IPS-18a (cell line): ENCODE results near the gene S100A13.
"Not testable (repeated sequence)": the region's sequence is repeated elsewhere in the genome, so short reads cannot be mapped to it uniquely, and the experiment has no call there.

Experiments used
- H3K27ac ChIP-seq: one replicate; pipeline ENCODE4 v1.5.1; 2013; ENCODE audit warnings: low read length
- H3K27me3 ChIP-seq: one replicate; pipeline ENCODE4 v1.6.1; 2013; ENCODE audit warnings: mild to moderate bottlenecking, low read length; ENCODE audit not compliant: control insufficient read depth, insufficient read depth
- H3K36me3 ChIP-seq: one replicate; pipeline ENCODE4 v1.6.1; 2013; ENCODE audit warnings: low read depth, low read length; ENCODE audit not compliant: control insufficient read depth
- H3K4me1 ChIP-seq: one replicate; pipeline ENCODE4 v1.6.1; 2013; ENCODE audit warnings: low read depth, low read length; ENCODE audit not compliant: control insufficient read depth
- H3K4me3 ChIP-seq: one replicate; pipeline ENCODE4 v1.5.1; 2013; ENCODE audit warnings: low read length
- H3K9ac ChIP-seq: one replicate; pipeline ENCODE4 v1.6.1; 2013; ENCODE audit warnings: mild to moderate bottlenecking, low read length, moderate library complexity
- H3K9me3 ChIP-seq: one replicate; pipeline ENCODE4 v1.6.1; 2013; ENCODE audit warnings: low read depth, low read length; ENCODE audit not compliant: control insufficient read depth

S100A13 gene

DNA sequence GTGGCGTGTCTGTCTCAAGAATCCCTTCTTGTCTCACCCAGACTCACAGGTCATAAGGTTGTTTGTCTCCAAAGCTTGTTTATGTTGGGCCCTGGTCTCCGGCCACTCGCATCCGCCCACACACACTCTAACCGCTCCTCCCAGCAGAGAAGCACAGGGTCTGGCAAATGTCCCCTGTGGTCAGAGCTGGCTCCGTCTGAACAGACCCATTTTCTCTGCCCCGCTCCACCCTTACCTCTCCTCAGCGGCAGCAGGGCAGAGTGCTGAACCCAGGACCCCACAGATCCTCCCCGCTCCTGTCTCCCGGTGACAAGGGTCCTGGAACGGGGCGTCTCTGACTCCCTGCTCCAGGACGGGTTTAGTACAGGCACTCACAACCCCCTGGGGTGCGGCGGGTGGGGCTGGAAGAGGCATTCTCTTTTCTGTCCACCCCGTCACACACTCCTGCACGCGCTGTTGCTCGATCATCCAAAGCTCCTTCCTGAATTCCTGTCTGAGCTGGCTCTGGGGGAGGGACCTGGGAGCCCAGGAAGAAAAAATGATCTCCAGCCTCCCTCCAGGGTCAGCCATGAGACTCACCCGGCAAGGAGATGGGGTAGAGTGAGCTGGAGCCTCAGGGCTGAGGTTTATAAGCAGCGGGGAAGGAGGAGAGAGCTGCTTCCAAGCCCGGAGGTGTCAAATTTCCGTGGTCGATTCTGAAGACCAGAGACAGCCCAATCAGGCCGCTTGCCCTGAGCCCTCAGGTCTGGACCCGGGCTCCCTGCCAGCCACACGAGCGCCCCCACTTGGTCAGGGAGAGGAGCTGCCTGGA is at the start of gene S100A13:
TSS of gene S100A13 (minus strand) at position 602 of the 811 bp plus-strand sequence. CDS start 1,033 bp downstream, outside the sequence.
- Histone ChIP-seq H3K4me1 (peaks cover 19% of the 10 kb centered on the region), H3K27me3 (no peaks in the 10 kb centered on the region), H3K9me3 (no peaks in the 10 kb centered on the region), H3K27ac (peak within 1 kb of the TSS; percentile 8), H3K9ac (peak within 1 kb of the TSS; percentile 30), H3K36me3 (peaks cover 9% of the 10 kb centered on the region), H3K4me3 (peak within 1 kb of the TSS; percentile 65)

DNA sequence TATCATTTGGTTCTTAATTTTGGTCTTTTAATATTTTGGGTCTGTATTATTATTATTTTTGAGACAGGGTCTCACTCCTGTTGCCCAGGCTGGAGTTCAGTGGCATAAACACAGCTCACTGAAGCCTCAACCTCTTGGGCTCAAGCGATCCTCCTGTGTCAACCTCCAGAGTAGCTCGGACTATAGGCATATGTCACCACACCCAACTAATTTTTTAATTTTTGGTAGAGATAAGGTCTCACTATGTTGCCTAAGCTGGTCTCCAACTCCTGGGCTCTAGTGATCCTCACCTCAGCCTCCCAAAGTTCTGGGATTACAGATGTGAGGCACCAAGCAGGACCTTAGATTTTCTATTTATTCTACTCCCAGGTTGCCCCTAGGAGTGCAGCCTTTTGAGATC is 46.2 kb upstream of the S100A13 start:
- no peak overlapping the region for H3K9ac ChIP-seq
- no peak overlapping the region for H3K4me3 ChIP-seq
- no peaks in the 10 kb centered on the region for H3K9me3 ChIP-seq
- H3K27ac ChIP-seq: no peak overlapping the region
- H3K27me3 ChIP-seq: peaks cover 8% of the 10 kb centered on the region
- peaks cover 6% of the 10 kb centered on the region for H3K4me1 ChIP-seq
- H3K36me3 ChIP-seq: peaks cover 14% of the 10 kb centered on the region

DNA sequence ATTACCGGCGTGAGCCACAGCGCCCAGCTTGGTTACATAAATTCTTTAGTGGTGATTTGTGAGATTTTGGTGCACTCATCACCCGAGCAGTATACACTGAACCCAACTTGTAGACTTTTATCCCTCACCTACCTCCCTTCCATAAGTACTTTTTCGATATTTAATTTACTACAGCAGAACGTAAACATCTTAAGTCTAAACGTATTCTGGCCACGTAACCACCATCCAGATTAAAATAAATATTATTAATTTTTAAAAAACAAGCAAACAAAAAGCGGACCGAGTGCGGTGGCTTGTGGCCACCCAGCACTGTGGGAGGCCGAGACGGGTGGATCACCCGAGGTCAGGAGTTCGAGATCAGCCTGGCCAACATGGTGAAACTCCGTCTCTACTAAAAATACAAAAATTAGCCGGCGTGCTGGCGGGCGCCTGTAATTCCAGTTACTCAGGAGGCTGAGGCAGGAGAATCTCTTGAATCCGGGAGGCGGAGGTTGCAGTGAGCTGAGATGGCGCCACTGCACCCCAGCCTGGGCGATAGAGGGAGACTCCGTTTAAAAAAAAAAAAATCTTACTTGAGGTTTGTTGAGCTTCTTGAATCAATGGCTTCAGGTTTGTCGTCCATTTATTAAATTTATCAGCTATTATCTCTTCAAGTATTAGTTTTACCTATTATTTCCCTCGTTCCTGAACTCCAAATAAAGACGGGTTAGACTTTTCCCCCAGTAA is 44.5 kb upstream of the S100A13 start:
- not testable (repeated sequence) for H3K9me3 ChIP-seq, H3K27me3 ChIP-seq, H3K4me1 ChIP-seq
- Histone ChIP-seq H3K36me3 (peaks cover 31% of the 10 kb centered on the region), H3K9ac (peak overlapping the region; percentile 75), H3K27ac (peak overlapping the region; percentile 6), H3K4me3 (peak overlapping the region; percentile 59)

DNA sequence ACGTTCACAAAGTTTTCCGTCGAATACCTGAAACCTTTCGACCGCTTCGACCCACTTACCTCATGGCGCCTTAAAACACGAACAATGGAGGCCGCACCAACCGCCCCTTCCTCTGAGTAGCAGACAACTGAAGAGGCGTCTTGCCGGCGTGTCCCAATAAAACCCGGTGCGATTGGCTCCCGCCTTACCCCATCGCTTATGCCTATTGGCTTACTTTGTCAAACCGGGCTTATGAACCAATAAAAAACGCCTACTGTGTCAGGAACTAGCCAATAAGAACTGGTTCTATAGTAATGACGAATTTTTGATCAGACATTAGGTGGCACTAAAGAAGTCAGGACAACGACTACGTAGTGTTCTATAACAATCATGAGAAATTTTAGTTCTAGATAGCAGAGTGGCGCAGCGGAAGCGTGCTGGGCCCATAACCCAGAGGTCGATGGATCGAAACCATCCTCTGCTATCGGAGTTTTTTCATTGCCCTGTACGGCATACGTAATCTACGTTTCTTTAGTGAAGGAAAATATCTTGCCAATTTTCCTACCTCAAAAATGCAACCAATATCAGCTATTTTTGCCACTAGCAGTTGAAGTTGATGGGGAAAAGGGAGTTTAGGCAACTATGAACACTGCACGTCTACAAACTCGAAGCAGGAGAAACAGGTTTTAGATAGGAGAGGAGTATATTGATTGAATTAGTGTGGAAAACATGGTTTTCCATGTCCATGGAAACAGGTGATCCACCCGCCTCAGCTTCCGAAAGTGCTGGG is 43.7 kb upstream of the S100A13 start, which contains the start of gene ILF2:
TSS of gene ILF2 (minus strand) at position 135 of the 769 bp plus-strand sequence. CDS start at position 64, 71 bp downstream.
- peak within 1 kb of the TSS; percentile 98 for H3K9ac ChIP-seq
- H3K9me3 ChIP-seq: no peaks in the 10 kb centered on the region
- H3K27me3 ChIP-seq: no peaks in the 10 kb centered on the region
- H3K27ac ChIP-seq: peak within 1 kb of the TSS; percentile 89
- peaks cover 6% of the 10 kb centered on the region for H3K4me1 ChIP-seq
- H3K36me3 ChIP-seq: peaks cover 38% of the 10 kb centered on the region
- H3K4me3 ChIP-seq: peak within 1 kb of the TSS; percentile 96

DNA sequence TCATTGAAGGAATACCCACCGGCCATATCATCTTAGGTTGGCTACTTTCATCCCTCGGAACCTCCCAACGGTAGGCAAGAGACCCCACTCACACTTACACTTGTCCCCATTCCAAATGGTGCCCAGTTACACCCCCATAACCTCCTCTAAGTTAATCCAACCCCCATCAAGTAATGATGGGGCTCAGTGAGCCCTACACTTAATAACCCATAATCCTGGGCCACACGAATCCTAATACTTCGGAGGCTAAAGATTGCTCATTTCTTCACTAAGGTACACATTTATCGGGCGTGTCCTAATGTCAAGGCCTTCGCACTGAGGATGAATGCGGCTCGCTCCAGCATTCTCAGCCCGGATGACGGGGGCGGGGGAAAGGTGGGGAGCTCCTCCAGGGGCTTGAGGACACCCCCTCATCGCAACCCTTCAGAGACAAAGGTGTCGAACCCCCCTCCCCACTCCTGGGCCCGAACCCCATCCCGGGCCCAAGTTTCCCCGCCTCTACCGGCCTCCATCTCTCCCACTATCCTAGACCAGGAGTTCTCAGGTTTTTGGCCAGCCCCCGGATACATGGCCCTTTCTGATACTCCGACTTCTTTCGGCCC is 43.1 kb upstream of the S100A13 start:
- Histone ChIP-seq H3K9ac (peak overlapping the region; percentile 98), H3K4me3 (peak overlapping the region; percentile 96), H3K27me3 (no peaks in the 10 kb centered on the region), H3K9me3 (no peaks in the 10 kb centered on the region), H3K27ac (peak overlapping the region; percentile 89), H3K36me3 (peaks cover 45% of the 10 kb centered on the region), H3K4me1 (peaks cover 6% of the 10 kb centered on the region)

DNA sequence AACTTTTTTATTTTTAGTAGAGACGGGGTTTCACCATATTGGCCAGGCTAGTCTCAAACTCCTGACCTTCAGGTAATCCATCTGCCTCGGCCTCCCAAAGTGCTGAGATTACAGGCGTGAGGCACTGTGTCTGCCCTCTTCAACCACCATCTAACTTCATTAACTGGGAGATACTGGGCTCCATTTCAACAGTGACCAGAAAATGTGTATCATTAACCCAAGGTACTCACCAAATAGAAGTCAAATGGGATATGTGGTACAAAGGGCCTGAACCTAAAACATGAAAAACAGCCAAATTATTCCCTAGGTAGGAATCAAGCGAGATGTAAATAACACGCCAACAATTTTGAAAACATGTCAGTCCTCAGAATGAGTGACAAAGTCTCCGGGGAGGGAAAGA is 42.3 kb upstream of the S100A13 start:
- H3K27me3 ChIP-seq: no peaks in the 10 kb centered on the region
- peak overlapping the region; percentile 98 for H3K9ac ChIP-seq
- H3K9me3 ChIP-seq: no peaks in the 10 kb centered on the region
- peak overlapping the region; percentile 96 for H3K4me3 ChIP-seq
- H3K27ac ChIP-seq: no peak overlapping the region
- H3K36me3 ChIP-seq: peaks cover 53% of the 10 kb centered on the region
- peaks cover 6% of the 10 kb centered on the region for H3K4me1 ChIP-seq

DNA sequence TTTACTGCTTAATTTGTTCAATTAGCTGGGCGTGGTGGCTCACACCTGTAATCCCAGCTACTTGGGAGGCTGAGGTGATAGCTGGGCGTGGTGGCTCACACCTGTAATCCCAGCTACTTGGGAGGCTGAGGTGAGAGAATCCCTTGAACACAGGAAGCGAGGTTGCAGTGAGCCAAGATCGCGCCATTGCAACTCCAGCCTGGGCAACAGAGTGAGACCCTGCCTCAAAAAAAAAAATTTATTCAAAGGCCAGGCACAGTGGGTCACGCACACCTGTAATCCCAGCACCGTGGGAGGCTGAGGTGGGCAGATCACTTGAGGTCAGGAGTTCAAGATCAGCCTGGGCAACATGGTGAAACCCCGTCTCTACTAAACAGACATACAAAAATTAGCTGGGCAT is 41.4 kb upstream of the S100A13 start:
- not testable (repeated sequence) for H3K4me3 ChIP-seq, H3K9ac ChIP-seq, H3K27ac ChIP-seq, H3K9me3 ChIP-seq, H3K27me3 ChIP-seq, H3K4me1 ChIP-seq
- H3K36me3 ChIP-seq: peaks cover 62% of the 10 kb centered on the region

DNA sequence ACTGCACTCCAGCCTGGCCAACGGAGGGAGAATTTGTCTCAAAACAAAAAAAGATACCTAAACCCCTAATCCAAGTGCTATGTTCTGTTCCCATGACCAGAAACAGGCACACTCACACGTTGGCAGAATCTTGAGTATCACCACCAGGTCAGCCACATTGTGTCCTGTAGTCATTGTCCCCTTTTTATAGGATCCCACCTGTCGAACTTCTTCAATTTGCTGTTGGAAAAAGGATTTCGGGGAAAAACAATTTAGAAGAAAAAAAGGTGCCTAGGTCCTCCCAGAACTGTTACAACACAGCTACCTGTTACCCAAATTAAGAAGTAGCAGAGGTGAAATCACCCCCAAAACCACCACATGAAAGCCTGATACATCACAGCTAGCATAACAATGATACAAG is 40.1 kb upstream of the S100A13 start:
- peaks cover 6% of the 10 kb centered on the region for H3K4me1 ChIP-seq
- H3K27ac ChIP-seq: no peak overlapping the region
- H3K9me3 ChIP-seq: no peaks in the 10 kb centered on the region
- no peak overlapping the region for H3K9ac ChIP-seq
- H3K27me3 ChIP-seq: no peaks in the 10 kb centered on the region
- H3K4me3 ChIP-seq: no peak overlapping the region
- H3K36me3 ChIP-seq: peaks cover 74% of the 10 kb centered on the region

DNA sequence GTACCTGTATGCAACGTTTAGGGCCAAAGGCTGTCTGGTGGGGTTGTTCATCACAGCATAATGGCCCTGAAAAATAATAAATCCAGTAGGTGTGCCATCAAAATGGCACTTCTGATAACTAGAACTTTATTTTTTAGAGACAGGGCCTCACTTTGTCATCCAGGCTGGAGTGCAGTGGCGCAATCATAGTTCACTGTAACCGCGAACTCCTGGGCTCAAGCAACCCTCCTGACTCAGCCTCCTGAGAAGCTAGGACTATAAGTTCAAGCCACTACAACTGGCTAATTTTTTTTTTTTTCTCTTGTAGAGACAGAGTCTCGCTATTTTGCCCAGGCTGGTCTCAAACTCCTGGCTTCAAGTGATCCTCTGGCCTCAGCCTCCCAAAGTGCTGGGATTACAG is 35.9 kb upstream of the S100A13 start:
- Histone ChIP-seq H3K27ac (no peak overlapping the region), H3K4me3 (no peak overlapping the region), H3K36me3 (peaks cover 74% of the 10 kb centered on the region), H3K9me3 (no peaks in the 10 kb centered on the region), H3K9ac (no peak overlapping the region), H3K27me3 (no peaks in the 10 kb centered on the region), H3K4me1 (peaks cover 3% of the 10 kb centered on the region)

DNA sequence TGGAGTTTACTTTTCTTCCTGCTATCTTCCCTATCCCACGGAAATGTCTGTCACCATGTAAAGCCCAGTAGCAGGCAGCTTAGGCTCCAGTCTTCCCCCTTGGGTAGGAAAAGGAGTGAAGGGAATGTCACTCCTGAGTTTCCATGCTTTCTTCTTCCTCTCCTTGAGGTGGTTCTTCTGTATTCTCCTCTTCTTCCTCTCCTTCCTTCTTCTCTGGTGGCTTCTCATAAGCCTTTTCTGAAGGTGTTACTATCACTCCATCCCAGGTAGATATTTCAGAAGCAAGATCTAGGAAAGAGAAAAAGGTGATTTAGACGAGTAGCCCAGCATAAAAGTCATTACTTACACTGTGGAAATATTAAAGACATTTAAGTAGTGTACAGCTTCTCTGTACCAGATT is 35.0 kb upstream of the S100A13 start:
- Histone ChIP-seq H3K27me3 (no peaks in the 10 kb centered on the region), H3K4me1 (peaks cover 3% of the 10 kb centered on the region), H3K36me3 (peaks cover 64% of the 10 kb centered on the region), H3K27ac (no peak overlapping the region), H3K9ac (no peak overlapping the region), H3K9me3 (no peaks in the 10 kb centered on the region), H3K4me3 (no peak overlapping the region)
